Measurements from ENCODE around the gene UCK1.
"Not testable (repeated sequence)": the region's sequence is repeated elsewhere in the genome, so short reads cannot be mapped to it uniquely, and the experiment has no call there.

UCK1 gene

GRCh38 chr9:131517761-131518190 lies 13.3 kb downstream of the UCK1 start:
- no peaks in the 10 kb centered on the region for H3K4me1 ChIP-seq (ENCODE audit: low read depth, poor library complexity, severe bottlenecking)
- no peaks in the 10 kb centered on the region for H4K20me1 ChIP-seq (ENCODE audit: insufficient read depth)
- no peak overlapping the region for H3K4me2 ChIP-seq
- H2AFZ ChIP-seq (ENCODE audit: low read depth), result no peak overlapping the region
- no peaks in the 10 kb centered on the region for H3K27me3 ChIP-seq (ENCODE audit: insufficient read depth, low read depth)
- peaks cover 12% of the 10 kb centered on the region; the same call in 1 of the 2 replicates for H3K36me3 ChIP-seq (ENCODE audit: insufficient read depth)
- no peak for TF ChIP-seq CTCF (conservative IDR thresholded peaks at IDR 0.05; ENCODE audit: low read depth, low read length)
- no peaks in the 10 kb centered on the region for H3K79me2 ChIP-seq (ENCODE audit: insufficient read depth, low read depth)
- no peak overlapping the region for H3K27ac ChIP-seq
- no peak overlapping the region for H3K4me3 ChIP-seq (IDR thresholded peaks at IDR 0.05; ENCODE audit: insufficient read depth, low read depth, low read length)
- no peak overlapping the region for H3K9ac ChIP-seq

GRCh38 chr9:131516930-131517329 lies 14.1 kb downstream of the UCK1 start:
- no peak for TF ChIP-seq CTCF (conservative IDR thresholded peaks at IDR 0.05; ENCODE audit: low read depth, low read length)
- H3K36me3 ChIP-seq (ENCODE audit: insufficient read depth), result peaks cover 13% of the 10 kb centered on the region; the same call in 1 of the 2 replicates
- H3K9ac ChIP-seq, result no peak overlapping the region
- no peak overlapping the region for H3K4me3 ChIP-seq (IDR thresholded peaks at IDR 0.05; ENCODE audit: insufficient read depth, low read depth, low read length)
- H3K4me2 ChIP-seq, result no peak overlapping the region
- no peaks in the 10 kb centered on the region for H3K4me1 ChIP-seq (ENCODE audit: low read depth, poor library complexity, severe bottlenecking)
- H3K27ac ChIP-seq, result no peak overlapping the region
- H3K27me3 ChIP-seq (ENCODE audit: insufficient read depth, low read depth), result no peaks in the 10 kb centered on the region
- no peaks in the 10 kb centered on the region for H4K20me1 ChIP-seq (ENCODE audit: insufficient read depth)
- no peak overlapping the region for H2AFZ ChIP-seq (ENCODE audit: low read depth)
- no peaks in the 10 kb centered on the region for H3K79me2 ChIP-seq (ENCODE audit: insufficient read depth, low read depth)

- H4K20me1 ChIP-seq (ENCODE audit: insufficient read depth), result no peaks in the 10 kb centered on the region
- H3K79me2 ChIP-seq (ENCODE audit: insufficient read depth, low read depth), result no peaks in the 10 kb centered on the region
- TF ChIP-seq CTCF (conservative IDR thresholded peaks at IDR 0.05; ENCODE audit: low read depth, low read length), result no peak
Measured at GRCh38 chr9:131516100-131516499, 15.0 kb downstream of the UCK1 start.

GRCh38 chr9:131515559-131516031 lies 15.5 kb downstream of the UCK1 start:
- not testable (repeated sequence) for H3K27me3 ChIP-seq (ENCODE audit: insufficient read depth, low read depth); H3K4me2 ChIP-seq; H3K4me3 ChIP-seq (IDR thresholded peaks at IDR 0.05; ENCODE audit: insufficient read depth, low read depth, low read length); H3K27ac ChIP-seq; H3K79me2 ChIP-seq (ENCODE audit: insufficient read depth, low read depth); H2AFZ ChIP-seq (ENCODE audit: low read depth); H3K9ac ChIP-seq; H3K4me1 ChIP-seq (ENCODE audit: low read depth, poor library complexity, severe bottlenecking); H4K20me1 ChIP-seq (ENCODE audit: insufficient read depth)
- peaks cover 13% of the 10 kb centered on the region; the same call in 1 of the 2 replicates for H3K36me3 ChIP-seq (ENCODE audit: insufficient read depth)

More at GRCh38 chr9:131516100-131516499, 15.0 kb downstream of the UCK1 start:
- no peak overlapping the region for H2AFZ ChIP-seq (ENCODE audit: low read depth)
- H3K27ac ChIP-seq, result no peak overlapping the region
- H3K36me3 ChIP-seq (ENCODE audit: insufficient read depth), result peaks cover 13% of the 10 kb centered on the region; the same call in 1 of the 2 replicates
- H3K4me3 ChIP-seq (IDR thresholded peaks at IDR 0.05; ENCODE audit: insufficient read depth, low read depth, low read length), result no peak overlapping the region
- no peaks in the 10 kb centered on the region for H3K4me1 ChIP-seq (ENCODE audit: low read depth, poor library complexity, severe bottlenecking)
- H3K4me2 ChIP-seq, result no peak overlapping the region
- H3K27me3 ChIP-seq (ENCODE audit: insufficient read depth, low read depth), result no peaks in the 10 kb centered on the region
- H3K9ac ChIP-seq, result no peak overlapping the region

GRCh38 chr9:131513177-131513576 lies 17.9 kb downstream of the UCK1 start:
- no peak for TF ChIP-seq CTCF (conservative IDR thresholded peaks at IDR 0.05; ENCODE audit: low read depth, low read length)
- Histone ChIP-seq H3K79me2 (ENCODE audit: insufficient read depth, low read depth) (no peaks in the 10 kb centered on the region), H3K36me3 (ENCODE audit: insufficient read depth) (peaks cover 13% of the 10 kb centered on the region; the same call in 1 of the 2 replicates), H3K27ac (no peak overlapping the region), H3K4me3 (IDR thresholded peaks at IDR 0.05; ENCODE audit: insufficient read depth, low read depth, low read length) (no peak overlapping the region), H3K27me3 (ENCODE audit: insufficient read depth, low read depth) (no peaks in the 10 kb centered on the region), H3K4me2 (no peak overlapping the region), H2AFZ (ENCODE audit: low read depth) (no peak overlapping the region), H3K9ac (no peak overlapping the region), H3K4me1 (ENCODE audit: low read depth, poor library complexity, severe bottlenecking) (no peaks in the 10 kb centered on the region), H4K20me1 (ENCODE audit: insufficient read depth) (no peaks in the 10 kb centered on the region)

Measured in KMS-11 (cell line).